GM12872 (cell line): ENCODE results near the gene KRTAP12-1.
"Not testable (repeated sequence)": the region's sequence is repeated elsewhere in the genome, so short reads cannot be mapped to it uniquely, and the experiment has no call there.

Experiments used
- TF ChIP-seq, protein P1 (sequence below): IDR thresholded peaks from 3 replicates; pipeline ENCODE4 v1.5.1; 2011; ENCODE audit warnings: low read depth, mild to moderate bottlenecking, low read length, moderate library complexity; ENCODE audit not compliant: insufficient read depth

Gene KRTAP12-1

DNA sequence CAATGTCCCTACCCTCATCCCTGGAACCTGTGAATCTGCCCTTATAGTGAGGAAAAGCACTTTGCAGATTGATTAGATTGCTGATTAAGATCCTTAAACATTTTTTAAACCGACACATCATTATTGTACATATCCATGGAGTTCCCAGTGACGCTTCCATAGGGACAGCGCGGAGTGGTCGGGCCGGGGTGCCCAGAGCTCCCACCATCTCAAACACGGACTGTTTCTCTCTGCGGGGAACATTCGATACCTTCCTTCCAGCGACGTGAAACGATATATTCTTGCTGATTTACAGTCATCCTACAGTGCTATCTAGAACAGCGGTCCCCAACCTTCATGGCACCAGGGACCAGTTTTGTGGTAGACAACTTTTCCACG lies 19.0 kb upstream of the KRTAP12-1 start:
- TF ChIP-seq, protein P1, sequence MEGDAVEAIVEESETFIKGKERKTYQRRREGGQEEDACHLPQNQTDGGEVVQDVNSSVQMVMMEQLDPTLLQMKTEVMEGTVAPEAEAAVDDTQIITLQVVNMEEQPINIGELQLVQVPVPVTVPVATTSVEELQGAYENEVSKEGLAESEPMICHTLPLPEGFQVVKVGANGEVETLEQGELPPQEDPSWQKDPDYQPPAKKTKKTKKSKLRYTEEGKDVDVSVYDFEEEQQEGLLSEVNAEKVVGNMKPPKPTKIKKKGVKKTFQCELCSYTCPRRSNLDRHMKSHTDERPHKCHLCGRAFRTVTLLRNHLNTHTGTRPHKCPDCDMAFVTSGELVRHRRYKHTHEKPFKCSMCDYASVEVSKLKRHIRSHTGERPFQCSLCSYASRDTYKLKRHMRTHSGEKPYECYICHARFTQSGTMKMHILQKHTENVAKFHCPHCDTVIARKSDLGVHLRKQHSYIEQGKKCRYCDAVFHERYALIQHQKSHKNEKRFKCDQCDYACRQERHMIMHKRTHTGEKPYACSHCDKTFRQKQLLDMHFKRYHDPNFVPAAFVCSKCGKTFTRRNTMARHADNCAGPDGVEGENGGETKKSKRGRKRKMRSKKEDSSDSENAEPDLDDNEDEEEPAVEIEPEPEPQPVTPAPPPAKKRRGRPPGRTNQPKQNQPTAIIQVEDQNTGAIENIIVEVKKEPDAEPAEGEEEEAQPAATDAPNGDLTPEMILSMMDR = no peak

DNA sequence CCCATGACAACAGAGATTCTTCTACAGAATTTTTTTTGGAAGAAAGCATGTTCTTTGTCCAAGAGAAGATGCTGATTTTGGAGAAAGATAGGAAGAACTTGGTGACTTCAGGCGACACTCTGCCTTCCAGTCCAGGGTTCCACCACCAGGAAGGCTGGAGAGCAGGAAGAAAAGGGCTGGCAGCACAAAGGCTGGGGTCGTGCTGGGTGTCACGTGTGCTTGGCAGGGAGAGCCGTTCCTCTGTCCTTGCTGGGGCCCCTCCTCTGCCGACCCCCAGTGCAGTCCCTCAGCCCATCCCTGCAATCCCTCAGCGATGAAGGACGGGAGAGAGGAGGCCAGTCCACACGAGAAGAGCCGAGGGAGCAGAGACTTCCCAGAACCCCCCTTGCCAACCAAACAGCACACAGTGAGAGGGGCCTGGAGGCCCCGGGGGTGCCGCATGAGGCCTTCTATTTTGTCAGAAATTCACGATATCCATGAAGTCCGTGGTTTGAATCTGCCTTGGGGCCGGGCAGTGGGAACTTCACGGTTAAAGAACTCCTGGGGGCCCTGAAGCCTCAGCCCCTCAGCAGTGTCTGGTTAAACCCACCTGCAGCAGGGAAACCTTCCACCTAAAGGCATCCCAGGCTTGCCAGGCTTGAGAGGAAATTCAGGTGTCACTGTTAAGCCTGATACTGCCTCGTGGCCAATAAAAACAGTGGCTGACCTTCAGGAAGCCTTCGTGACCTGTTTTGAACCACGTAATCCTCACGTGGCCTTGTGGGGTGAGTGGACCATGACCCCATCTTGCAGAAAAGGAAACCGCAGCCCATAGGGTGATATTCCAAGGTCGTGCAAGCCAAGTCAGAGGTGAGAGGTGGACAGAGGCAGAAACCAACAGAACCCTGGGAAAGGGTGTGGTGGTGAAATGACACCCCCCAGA lies 18.4 kb upstream of the KRTAP12-1 start:
- TF ChIP-seq, protein P1 = no peak

- TF ChIP-seq, protein P1 = no peak
Measured at GRCh38 chr21:44699502-44700001, 17.6 kb upstream of the KRTAP12-1 start.

DNA sequence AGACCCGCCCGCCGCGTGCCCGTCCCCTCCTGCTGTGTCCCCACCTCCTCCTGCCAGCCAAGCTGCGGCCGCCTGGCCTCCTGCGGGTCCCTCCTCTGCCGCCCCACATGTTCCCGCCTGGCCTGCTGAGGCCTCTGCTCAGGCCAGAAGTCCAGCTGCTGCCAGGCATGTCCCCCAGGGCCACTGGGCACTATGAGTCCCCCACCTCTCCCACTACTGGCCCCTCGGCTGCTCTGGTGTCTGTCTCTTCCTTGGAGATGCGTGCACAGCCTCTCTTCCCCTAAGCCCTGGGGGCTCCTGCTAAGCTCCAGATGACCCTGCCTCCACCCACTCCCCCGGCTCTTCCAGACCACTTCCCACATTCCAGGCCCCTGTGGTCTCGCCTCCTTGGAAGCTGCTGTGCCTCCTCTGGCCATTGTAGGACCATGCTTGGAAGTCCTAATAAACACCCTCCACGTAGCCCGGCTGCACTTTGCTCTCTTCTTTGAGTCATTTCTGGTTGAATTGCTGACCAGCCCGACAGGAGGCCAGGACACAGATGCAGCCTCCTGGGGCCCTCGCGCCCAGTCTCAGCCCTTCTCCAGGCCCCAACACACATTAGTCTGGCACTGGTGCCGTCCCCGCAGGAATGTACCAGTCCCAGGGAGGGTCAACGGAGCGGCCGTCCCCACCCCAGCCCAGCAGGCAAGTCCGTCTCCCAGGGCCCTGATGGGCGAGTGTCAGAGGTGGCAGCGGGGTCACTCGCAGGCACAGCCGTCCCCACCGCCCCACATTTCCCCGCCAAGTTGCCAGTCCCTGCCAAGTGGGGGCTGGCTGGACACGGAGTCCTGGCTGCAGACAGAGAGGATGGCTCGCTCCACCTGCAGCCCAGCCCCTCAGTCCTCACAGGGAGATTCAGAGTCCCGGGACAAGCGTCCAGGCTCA lies 16.1 kb upstream of the KRTAP12-1 start:
- TF ChIP-seq, protein P1 = no peak

- TF ChIP-seq, protein P1 = not testable (repeated sequence)
Measured at GRCh38 chr21:44697172-44697810, 15.3 kb upstream of the KRTAP12-1 start, which contains the start of gene KRTAP10-12. KRTAP10-12 (plus strand) TSS chr21:44697172; CDS start chr21:44697202, 30 bp downstream.

- TF ChIP-seq, protein P1 = no peak
Measured at GRCh38 chr21:44696572-44696971, 14.6 kb upstream of the KRTAP12-1 start.

- TF ChIP-seq, protein P1 = no peak
Measured at GRCh38 chr21:44695641-44696040, 13.7 kb upstream of the KRTAP12-1 start.
